Tibial nerve (tissue), 4 donors: ENCODE measurements around the gene PPP1R3G.

Source experiments
- EP300 ChIP-seq, 2 donors: sonication (generic); formaldehyde crosslinking; IDR thresholded peaks; one replicate each; pipeline ENCODE4 v1.6.1; 2017; ENCODE audit warnings: antibody characterized with exemption in 2 of 2, mild to moderate bottlenecking in 1 of 2
- POLR2A ChIP-seq, 2 donors: fragments of 450-650 bp; IDR thresholded peaks; one replicate each; pipeline ENCODE4 v1.6.1; 2017; ENCODE audit warnings: antibody characterized with exemption in 2 of 2, mild to moderate bottlenecking in 2 of 2, moderate library complexity in 2 of 2
- TF ChIP-seq, protein P1 (sequence below), 5 experiments: fragments of 200-600 bp in 3 of 5; fragments of 450-650 bp in 2 of 5; sonication (generic) in 3 of 5; IDR thresholded peaks; one replicate each; pipeline ENCODE4 v1.5.1; 2016 to 2019; ENCODE audit warnings: antibody characterized with exemption in 5 of 5, mild to moderate bottlenecking in 3 of 5, moderate library complexity in 2 of 5

DNA sequence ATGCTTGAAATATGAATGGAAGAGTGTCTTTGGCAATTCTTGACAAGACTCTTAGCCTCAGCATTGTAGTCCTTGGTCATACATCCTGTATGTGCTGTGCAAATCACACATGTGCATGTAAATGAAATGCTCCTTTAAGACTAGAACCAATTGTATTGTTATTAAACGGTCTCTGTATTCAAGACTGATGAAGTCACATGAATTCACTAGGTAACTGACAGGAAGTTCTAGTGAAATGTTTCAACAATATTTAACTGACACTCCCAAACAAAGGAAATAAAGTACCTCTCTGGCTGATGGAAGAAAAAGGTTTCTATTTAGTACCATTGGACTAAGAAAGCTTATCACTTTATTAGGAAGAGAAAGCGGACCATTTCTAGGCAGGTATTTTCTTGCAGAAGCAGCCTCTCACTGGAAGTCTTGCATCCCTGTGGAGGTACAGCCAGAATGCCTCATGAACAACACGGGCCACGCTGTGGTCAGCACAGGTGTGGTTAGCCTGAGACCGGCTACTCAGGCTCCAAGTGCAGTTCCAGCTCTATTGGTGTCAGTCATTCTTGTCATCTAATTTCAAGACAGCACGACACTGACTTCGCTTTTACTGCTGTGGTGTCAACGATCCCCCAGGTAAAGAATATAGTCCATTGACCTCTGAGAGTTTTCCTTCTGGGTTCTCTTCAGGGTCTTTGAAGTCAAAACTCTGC is 17.3 kb downstream of the PPP1R3G start:
- TF ChIP-seq, protein P1, sequence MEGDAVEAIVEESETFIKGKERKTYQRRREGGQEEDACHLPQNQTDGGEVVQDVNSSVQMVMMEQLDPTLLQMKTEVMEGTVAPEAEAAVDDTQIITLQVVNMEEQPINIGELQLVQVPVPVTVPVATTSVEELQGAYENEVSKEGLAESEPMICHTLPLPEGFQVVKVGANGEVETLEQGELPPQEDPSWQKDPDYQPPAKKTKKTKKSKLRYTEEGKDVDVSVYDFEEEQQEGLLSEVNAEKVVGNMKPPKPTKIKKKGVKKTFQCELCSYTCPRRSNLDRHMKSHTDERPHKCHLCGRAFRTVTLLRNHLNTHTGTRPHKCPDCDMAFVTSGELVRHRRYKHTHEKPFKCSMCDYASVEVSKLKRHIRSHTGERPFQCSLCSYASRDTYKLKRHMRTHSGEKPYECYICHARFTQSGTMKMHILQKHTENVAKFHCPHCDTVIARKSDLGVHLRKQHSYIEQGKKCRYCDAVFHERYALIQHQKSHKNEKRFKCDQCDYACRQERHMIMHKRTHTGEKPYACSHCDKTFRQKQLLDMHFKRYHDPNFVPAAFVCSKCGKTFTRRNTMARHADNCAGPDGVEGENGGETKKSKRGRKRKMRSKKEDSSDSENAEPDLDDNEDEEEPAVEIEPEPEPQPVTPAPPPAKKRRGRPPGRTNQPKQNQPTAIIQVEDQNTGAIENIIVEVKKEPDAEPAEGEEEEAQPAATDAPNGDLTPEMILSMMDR (IDR thresholded peaks at IDR 0.05) = no peak
- no peak for TF ChIP-seq POLR2A (IDR thresholded peaks at IDR 0.05)
- TF ChIP-seq EP300 (IDR thresholded peaks at IDR 0.05) = no peak
